Stomach (tissue), 9 donors: Measurements from ENCODE around the gene STAB1. TPM values are rescaled to one million over a fixed set of nuclear protein-coding genes. Genes with fewer than 3 reads are reported as not detected.

Experiments used
- DNase-seq, 2 donors: peaks; one replicate each; pipeline versions ENCODE4 v3.0.0 to v3.0.0-alpha.2; 2013 to 2019
- H3K27ac ChIP-seq, 5 donors: fragments of 200-600 bp in 4 of 5; sonication (generic) in 4 of 5; one replicate each; pipeline ENCODE4 v1.5.1; 2013 to 2019; ENCODE audit warnings: mild to moderate bottlenecking in 1 of 5, moderate library complexity in 1 of 5
- H3K27me3 ChIP-seq, 3 donors: fragments of 200-600 bp; sonication (generic); one replicate each; pipeline ENCODE4 v1.5.1; 2017 to 2019; ENCODE audit warnings: mixed run types in 1 of 3
- H3K36me3 ChIP-seq, 4 donors: fragments of 200-600 bp; sonication (generic); 1 replicate in 3 of 4; 2 replicates in 1 of 4; pipeline ENCODE4 v1.5.1; 2016 to 2019
- H3K4me1 ChIP-seq, 4 donors: fragments of 200-600 bp; sonication (generic); one replicate each; pipeline ENCODE4 v1.5.1; 2016 to 2019
- H3K4me3 ChIP-seq, 4 donors: fragments of 200-600 bp; sonication (generic) in 3 of 4; one replicate each; pipeline ENCODE4 v1.5.1; 2016 to 2019; ENCODE audit warnings: mild to moderate bottlenecking in 1 of 4
- H3K9me3 ChIP-seq, 4 donors: fragments of 200-600 bp; sonication (generic); one replicate each; pipeline ENCODE4 v1.5.1; 2016 to 2019
- EP300 ChIP-seq: sonication (generic); formaldehyde crosslinking; IDR thresholded peaks from one replicate; pipeline ENCODE4 v1.6.1; 2017; ENCODE audit warnings: antibody characterized with exemption
- POLR2A ChIP-seq, 4 donors: fragments of 450-650 bp; IDR thresholded peaks; one replicate each; pipeline ENCODE4 v1.6.1; 2016; ENCODE audit warnings: antibody characterized with exemption in 4 of 4, control low read depth in 2 of 4, mild to moderate bottlenecking in 1 of 4, moderate library complexity in 1 of 4
- POLR2AphosphoS5 ChIP-seq, 3 donors: sonication (generic); formaldehyde crosslinking; IDR thresholded peaks; one replicate each; pipeline ENCODE4 v1.6.1; 2016; ENCODE audit warnings: antibody characterized with exemption in 3 of 3
- WGBS, 5 donors: extraction: QIAGEN DNeasy Blood & Tissue Kit in 3 of 5; methylation state at CpG; one replicate each; pipeline versions ENCODE4 v1.1.5 to v1.1.7; 2013 to 2018; 5-methylcytosine and 5-hydroxymethylcytosine counted together
- intact Hi-C: fragments of 100-400 bp; cut with DNase I; formaldehyde crosslinking; loops from one replicate; pipeline ENCODE4 v1.15.1; 2023; ENCODE audit warnings: low total_unique reads
- polyA plus RNA-seq, 3 donors: library from polyadenylated mRNA; stranded (reverse); fragments of 200-250 nt; gene quantifications; one replicate each; pipeline ENCODE4 v1.2.3, GENCODE V29; 2013
- total RNA-seq, 5 donors: library from RNA; depleted of rRNA; stranded (reverse); fragments of >200 nt; gene quantifications; one replicate each; pipeline versions ENCODE4 v1.1.0 to v1.2.3, GENCODE V29; 2014 to 2016
- TF ChIP-seq, protein P1 (sequence below), 7 experiments: fragments of 450-650 bp in 4 of 7; fragments of 200-600 bp in 3 of 7; sonication (generic) in 3 of 7; IDR thresholded peaks; one replicate each; pipeline ENCODE4 v1.5.1; 2016 to 2019; ENCODE audit warnings: antibody characterized with exemption in 7 of 7, control low read depth in 2 of 7, mild to moderate bottlenecking in 1 of 7
- donor health status: healthy with polysubstance abuse.
- donor health status: Bipolar disorder and iron deficiency.
- donor health status: healthy.

The STAB1 gene
- total and polyA plus RNA-seq, 8 donors = 33.7 to 295 (median 62.8) TPM

GRCh38 chr3:52487788-52488691 is 7.1 kb upstream of the STAB1 start:
- no peak for TF ChIP-seq POLR2AphosphoS5 (IDR thresholded peaks at IDR 0.05)
- TF ChIP-seq POLR2A (IDR thresholded peaks at IDR 0.05) = no peak
- TF ChIP-seq, protein P1, sequence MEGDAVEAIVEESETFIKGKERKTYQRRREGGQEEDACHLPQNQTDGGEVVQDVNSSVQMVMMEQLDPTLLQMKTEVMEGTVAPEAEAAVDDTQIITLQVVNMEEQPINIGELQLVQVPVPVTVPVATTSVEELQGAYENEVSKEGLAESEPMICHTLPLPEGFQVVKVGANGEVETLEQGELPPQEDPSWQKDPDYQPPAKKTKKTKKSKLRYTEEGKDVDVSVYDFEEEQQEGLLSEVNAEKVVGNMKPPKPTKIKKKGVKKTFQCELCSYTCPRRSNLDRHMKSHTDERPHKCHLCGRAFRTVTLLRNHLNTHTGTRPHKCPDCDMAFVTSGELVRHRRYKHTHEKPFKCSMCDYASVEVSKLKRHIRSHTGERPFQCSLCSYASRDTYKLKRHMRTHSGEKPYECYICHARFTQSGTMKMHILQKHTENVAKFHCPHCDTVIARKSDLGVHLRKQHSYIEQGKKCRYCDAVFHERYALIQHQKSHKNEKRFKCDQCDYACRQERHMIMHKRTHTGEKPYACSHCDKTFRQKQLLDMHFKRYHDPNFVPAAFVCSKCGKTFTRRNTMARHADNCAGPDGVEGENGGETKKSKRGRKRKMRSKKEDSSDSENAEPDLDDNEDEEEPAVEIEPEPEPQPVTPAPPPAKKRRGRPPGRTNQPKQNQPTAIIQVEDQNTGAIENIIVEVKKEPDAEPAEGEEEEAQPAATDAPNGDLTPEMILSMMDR (IDR thresholded peaks at IDR 0.05) = no peak
- no peak for TF ChIP-seq EP300
- Histone ChIP-seq H3K36me3 (peaks cover 70 to 98% (median 96%) of the 10 kb centered on the region in 4 donors), H3K27ac (no peak overlapping the region), H3K9me3 (no peaks in the 10 kb centered on the region), H3K4me1 (peaks cover 5 to 51% (median 16%) of the 10 kb centered on the region in 4 donors), H3K27me3 (no peaks in the 10 kb centered on the region), H3K4me3 (no peak overlapping the region)
- WGBS, 5 donors = 94 to 97% (median 96%) methylated on average over 54 to 59 of the region's 59 CpGs
- no peak for DNase-seq
- intact Hi-C loops = no loop called here

DNA sequence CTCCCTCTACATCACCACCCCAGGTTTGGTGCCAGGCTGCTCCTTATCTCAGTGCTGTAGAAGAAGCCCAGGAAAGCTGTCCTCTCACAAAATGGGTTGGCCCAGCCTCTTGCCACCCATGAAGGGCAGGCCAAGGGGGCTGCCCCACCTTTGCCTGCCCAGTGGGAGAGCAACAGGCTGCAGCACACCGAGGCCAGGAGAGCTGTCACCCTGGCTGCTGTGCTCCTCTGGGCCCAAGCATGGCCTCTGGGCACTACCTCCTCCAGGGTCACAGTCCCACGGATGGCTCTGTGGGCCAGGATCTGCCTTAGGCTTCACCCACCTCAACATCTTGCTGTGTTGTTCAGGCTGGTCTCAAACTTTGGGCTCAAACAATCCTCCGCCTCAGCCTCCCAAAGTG is 6.4 kb upstream of the STAB1 start:
- Histone ChIP-seq H3K4me1 (peaks cover 5 to 51% (median 18%) of the 10 kb centered on the region in 4 donors), H3K4me3 (no peak overlapping the region), H3K9me3 (no peaks in the 10 kb centered on the region), H3K36me3 (peaks cover 74 to 97% (median 96%) of the 10 kb centered on the region in 4 donors), H3K27me3 (no peaks in the 10 kb centered on the region), H3K27ac (no peak overlapping the region)
- WGBS, 5 donors = 90 to 100% (median 93%) methylated on average over 1 to 3 of the region's 3 CpGs; no CpG with 5 or more reads in 1 of the 5 donors
- intact Hi-C loops = no loop called here
- TF ChIP-seq POLR2A (IDR thresholded peaks at IDR 0.05) = no peak
- TF ChIP-seq POLR2AphosphoS5 (IDR thresholded peaks at IDR 0.05) = no peak
- TF ChIP-seq, protein P1 (IDR thresholded peaks at IDR 0.05) = no peak
- no peak for DNase-seq

DNA sequence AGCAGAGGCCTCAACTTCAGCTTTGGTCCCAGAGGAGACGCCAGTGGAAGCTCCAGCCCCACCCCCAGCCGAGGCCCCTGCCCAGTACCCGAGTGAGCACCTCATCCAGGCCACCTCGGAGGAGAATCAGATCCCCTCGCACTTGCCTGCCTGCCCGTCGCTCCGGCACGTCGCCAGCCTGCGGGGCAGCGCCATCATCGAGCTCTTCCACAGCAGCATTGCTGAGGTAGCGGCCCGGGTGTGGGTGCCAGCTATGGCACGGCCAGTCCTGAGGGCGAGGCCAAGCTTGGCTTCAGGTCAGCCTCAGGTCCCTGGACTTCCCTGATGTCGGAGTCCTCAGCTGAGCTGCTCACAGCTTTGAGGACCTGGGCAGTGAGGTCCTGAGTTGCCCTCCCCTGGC is 5.7 kb upstream of the STAB1 start:
- WGBS, 5 donors = 85 to 93% (median 91%) methylated on average over 3 to 18 of the region's 18 CpGs
- peaks cover 5 to 51% (median 18%) of the 10 kb centered on the region in 4 donors for H3K4me1 ChIP-seq
- H3K4me3 ChIP-seq = no peak overlapping the region
- H3K27ac ChIP-seq = peak overlapping the region in 1 of 5 donors; percentile 75
- DNase-seq = no peak
- TF ChIP-seq POLR2AphosphoS5 (IDR thresholded peaks at IDR 0.05) (no peak), POLR2A (IDR thresholded peaks at IDR 0.05) (no peak), EP300 (no peak)
- TF ChIP-seq, protein P1 (IDR thresholded peaks at IDR 0.05) = no peak
- no peaks in the 10 kb centered on the region for H3K27me3 ChIP-seq
- H3K9me3 ChIP-seq = no peaks in the 10 kb centered on the region
- intact Hi-C loops = no loop called here
- H3K36me3 ChIP-seq = peaks cover 74 to 96% (median 93%) of the 10 kb centered on the region in 4 donors

- intact Hi-C loops = no loop called here
- no peaks in the 10 kb centered on the region for H3K9me3 ChIP-seq
- no peak for DNase-seq
- H3K27me3 ChIP-seq = no peaks in the 10 kb centered on the region
- peak overlapping the region in 3 of 5 donors; percentile 56 to 75 (median 72) for H3K27ac ChIP-seq
- no peak overlapping the region for H3K4me3 ChIP-seq
- H3K4me1 ChIP-seq = peaks cover 5 to 55% (median 19%) of the 10 kb centered on the region in 4 donors
- TF ChIP-seq, protein P1 (IDR thresholded peaks at IDR 0.05) = no peak
- TF ChIP-seq EP300 = no peak
- no peak for TF ChIP-seq POLR2AphosphoS5 (IDR thresholded peaks at IDR 0.05)
- TF ChIP-seq POLR2A (IDR thresholded peaks at IDR 0.05) = no peak
- 81 to 87% (median 83%) methylated on average over 18 to 22 of the region's 22 CpGs for WGBS, 5 donors
- H3K36me3 ChIP-seq = peaks cover 69 to 88% (median 85%) of the 10 kb centered on the region in 4 donors
Observed at GRCh38 chr3:52490035-52490938, 4.9 kb upstream of the STAB1 start.
